Skeletal muscle tissue (tissue), 4 donors: ENCODE data around the gene KCTD15. TPM values are rescaled to one million over a fixed set of nuclear protein-coding genes. Genes with fewer than 3 reads are reported as not detected.

ENCODE experiments used
- H3K27ac ChIP-seq: one replicate; pipeline ENCODE4 v1.7.0; 2013; ENCODE audit warnings: mild to moderate bottlenecking, low read depth, low read length, inconsistent platforms
- H3K27me3 ChIP-seq, 3 donors: one replicate each; pipeline ENCODE4 v1.7.0; 2013; ENCODE audit warnings: low read length in 3 of 3; ENCODE audit not compliant: control insufficient read depth in 3 of 3, insufficient read depth in 3 of 3
- H3K36me3 ChIP-seq, 3 donors: one replicate each; pipeline ENCODE4 v1.7.0; 2013; ENCODE audit warnings: low read length in 3 of 3; ENCODE audit not compliant: control insufficient read depth in 3 of 3, insufficient read depth in 3 of 3
- H3K4me1 ChIP-seq, 3 donors: one replicate each; pipeline ENCODE4 v1.7.0; 2013; ENCODE audit warnings: low read length in 3 of 3, mild to moderate bottlenecking in 3 of 3; ENCODE audit not compliant: control insufficient read depth in 3 of 3, insufficient read depth in 3 of 3
- H3K4me3 ChIP-seq, 3 donors: one replicate each; pipeline ENCODE4 v1.7.0; 2013; ENCODE audit warnings: low read length in 3 of 3
- H3K9ac ChIP-seq, 3 donors: one replicate each; pipeline ENCODE4 v1.7.0; 2013; ENCODE audit warnings: low read length in 3 of 3, mild to moderate bottlenecking in 3 of 3, moderate library complexity in 2 of 3, low read depth in 1 of 3
- H3K9me3 ChIP-seq, 3 donors: one replicate each; pipeline ENCODE4 v1.7.0; 2013; ENCODE audit warnings: low read length in 3 of 3; ENCODE audit not compliant: control insufficient read depth in 3 of 3
- total RNA-seq: library from RNA; depleted of rRNA; stranded (reverse); fragments of >200 nt; gene quantifications from one replicate; pipeline ENCODE4 v1.2.3, GENCODE V29; 2014
- donor health status: Osteomylitis.

Gene KCTD15
- total RNA-seq, 1 donor from 2014 or later, result 34.4 TPM

DNA sequence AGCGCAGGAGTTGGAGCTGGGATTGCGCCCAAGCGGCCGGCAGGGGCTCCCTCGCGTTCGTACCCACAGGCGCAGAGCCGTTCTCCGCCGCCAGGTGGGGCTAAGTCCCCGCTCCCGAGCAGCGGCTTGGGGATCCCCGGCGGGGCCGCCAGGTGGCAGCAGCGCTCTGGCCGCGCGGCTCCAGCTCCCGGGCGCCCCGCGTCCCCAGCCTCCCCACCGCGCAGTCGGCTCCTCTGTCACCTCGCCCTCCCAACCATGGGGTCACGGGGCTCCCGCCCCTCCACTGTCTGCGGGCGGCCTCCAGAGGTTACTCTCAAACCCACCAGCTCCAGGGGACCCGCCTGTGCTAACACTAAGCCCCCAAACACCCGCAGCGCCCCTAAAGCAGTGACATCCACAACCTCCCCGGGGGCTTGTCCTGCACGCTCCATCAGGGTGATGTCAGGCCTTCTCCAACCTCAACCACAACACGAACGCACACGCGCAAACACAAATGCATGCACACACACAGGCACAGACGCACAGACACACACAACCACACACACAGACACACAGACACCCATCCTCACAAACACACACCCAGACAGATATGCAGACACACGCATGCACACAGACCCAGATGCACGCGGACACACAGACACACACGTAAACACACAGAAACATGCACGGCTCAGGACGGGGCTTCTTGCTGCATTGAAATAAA, 18.4 kb upstream of the KCTD15 start:
- Histone ChIP-seq H3K9me3 (no peaks in the 10 kb centered on the region), H3K36me3 (no peaks in the 10 kb centered on the region), H3K4me3 (peak overlapping the region in 1 of 3 donors; percentile 13), H3K27me3 (peaks cover 58 to 78% (median 66%) of the 10 kb centered on the region in 3 donors), H3K27ac (no peak overlapping the region), H3K9ac (no peak overlapping the region), H3K4me1 (peaks cover 7 to 13% (median 8%) of the 10 kb centered on the region in 3 donors)

GRCh38 chr19:33779849-33780248, 16.8 kb upstream of the KCTD15 start:
- H3K27ac ChIP-seq, result no peak overlapping the region
- H3K4me1 ChIP-seq, result peaks cover 7 to 13% (median 8%) of the 10 kb centered on the region in 3 donors
- no peak overlapping the region for H3K9ac ChIP-seq
- no peaks in the 10 kb centered on the region for H3K9me3 ChIP-seq
- no peak overlapping the region for H3K4me3 ChIP-seq
- no peaks in the 10 kb centered on the region for H3K36me3 ChIP-seq
- H3K27me3 ChIP-seq, result peaks cover 56 to 76% (median 60%) of the 10 kb centered on the region in 3 donors

DNA sequence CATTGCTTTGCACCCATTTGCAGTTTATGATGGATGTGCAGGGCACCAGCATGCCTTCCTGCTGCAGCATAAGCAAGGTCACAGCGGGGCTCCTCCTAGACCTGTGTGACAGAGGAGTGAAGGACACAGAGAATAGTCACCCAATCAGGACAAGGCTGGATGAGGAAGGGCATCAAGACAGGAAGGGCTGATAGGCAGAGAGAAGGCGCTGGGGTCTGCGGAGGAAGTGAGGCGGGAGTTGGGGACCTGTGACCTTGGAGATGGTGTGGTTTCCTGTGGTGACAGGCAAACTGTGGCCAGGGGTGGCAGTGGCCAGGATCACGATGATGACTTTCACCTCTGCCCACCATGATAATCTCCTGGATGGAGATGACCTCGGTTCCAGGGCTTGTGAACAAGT, 16.4 kb upstream of the KCTD15 start:
- no peak overlapping the region for H3K27ac ChIP-seq
- H3K27me3 ChIP-seq, result peaks cover 55 to 75% (median 59%) of the 10 kb centered on the region in 3 donors
- H3K36me3 ChIP-seq, result no peaks in the 10 kb centered on the region
- H3K9me3 ChIP-seq, result no peaks in the 10 kb centered on the region
- peaks cover 7 to 13% (median 8%) of the 10 kb centered on the region in 3 donors for H3K4me1 ChIP-seq
- no peak overlapping the region for H3K9ac ChIP-seq
- H3K4me3 ChIP-seq, result no peak overlapping the region

GRCh38 chr19:33780746-33781145, 15.9 kb upstream of the KCTD15 start:
- Histone ChIP-seq H3K9ac (no peak overlapping the region), H3K36me3 (no peaks in the 10 kb centered on the region), H3K4me3 (no peak overlapping the region), H3K4me1 (peaks cover 7 to 13% (median 8%) of the 10 kb centered on the region in 3 donors), H3K27me3 (peaks cover 57 to 77% (median 61%) of the 10 kb centered on the region in 3 donors), H3K27ac (no peak overlapping the region), H3K9me3 (no peaks in the 10 kb centered on the region)

DNA sequence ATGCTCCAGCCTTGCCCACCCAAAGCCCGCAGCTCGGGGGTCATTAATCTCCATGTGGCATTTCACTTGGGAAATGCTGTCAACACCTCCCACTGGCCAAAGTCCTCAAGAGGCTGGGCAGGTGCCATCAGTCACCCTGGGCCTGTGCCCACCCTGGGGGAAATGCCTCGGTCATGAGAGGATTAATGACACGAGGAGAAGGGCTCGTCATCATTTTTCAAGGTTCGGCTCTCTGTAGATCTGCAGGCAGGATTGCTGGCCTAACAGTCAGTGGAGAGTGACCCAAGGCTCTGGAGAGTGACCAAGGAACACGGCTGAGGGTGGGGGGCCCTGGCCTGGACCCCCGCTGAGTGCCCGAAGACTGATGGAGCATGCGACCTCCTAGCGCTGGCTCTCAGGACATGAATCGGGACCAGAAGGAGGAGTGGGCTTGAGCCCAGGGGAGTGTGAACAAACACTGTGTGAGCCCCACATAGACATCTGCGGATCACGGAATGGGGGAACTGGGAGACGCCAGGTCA, 15.2 kb upstream of the KCTD15 start:
- Histone ChIP-seq H3K4me1 (peaks cover 7 to 13% (median 8%) of the 10 kb centered on the region in 3 donors), H3K27ac (no peak overlapping the region), H3K4me3 (no peak overlapping the region), H3K27me3 (peaks cover 57 to 71% (median 62%) of the 10 kb centered on the region in 3 donors), H3K36me3 (no peaks in the 10 kb centered on the region), H3K9ac (no peak overlapping the region), H3K9me3 (no peaks in the 10 kb centered on the region)

DNA sequence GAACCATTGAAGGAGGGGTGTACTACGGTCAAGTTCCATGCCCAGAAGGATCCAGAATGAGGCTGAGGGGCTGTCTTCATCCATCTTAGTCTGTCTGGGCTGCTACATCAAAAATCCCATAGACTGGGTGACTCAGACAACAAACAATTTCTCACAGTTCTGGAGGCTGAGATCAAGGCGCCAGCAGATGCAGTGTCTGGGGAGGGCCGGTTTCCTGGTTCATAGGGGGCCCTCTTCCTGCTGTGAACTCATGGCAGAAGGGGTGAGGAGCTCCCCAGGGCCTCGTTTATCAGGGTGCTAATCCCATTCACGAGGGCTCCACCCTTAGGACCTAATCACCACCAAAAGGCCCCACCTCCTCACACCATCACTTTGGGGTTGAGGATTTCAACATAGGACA, 14.7 kb upstream of the KCTD15 start:
- peaks cover 7 to 13% (median 8%) of the 10 kb centered on the region in 3 donors for H3K4me1 ChIP-seq

GRCh38 chr19:33784432-33784831, 12.2 kb upstream of the KCTD15 start:
- H3K4me1 ChIP-seq, result peaks cover 0 to 5% (median 4%) of the 10 kb centered on the region in 3 donors
- no peak overlapping the region for H3K9ac ChIP-seq
- no peak overlapping the region for H3K27ac ChIP-seq
- H3K9me3 ChIP-seq, result no peaks in the 10 kb centered on the region
- no peak overlapping the region for H3K4me3 ChIP-seq
- peaks cover 36 to 60% (median 39%) of the 10 kb centered on the region in 3 donors for H3K27me3 ChIP-seq
- H3K36me3 ChIP-seq, result no peaks in the 10 kb centered on the region

More for the DNA sequence above, 14.7 kb upstream of the KCTD15 start:
- no peak overlapping the region for H3K9ac ChIP-seq
- no peaks in the 10 kb centered on the region for H3K36me3 ChIP-seq
- peaks cover 55 to 71% (median 58%) of the 10 kb centered on the region in 3 donors for H3K27me3 ChIP-seq
- no peaks in the 10 kb centered on the region for H3K9me3 ChIP-seq
- no peak overlapping the region for H3K27ac ChIP-seq
- H3K4me3 ChIP-seq, result no peak overlapping the region

GRCh38 chr19:33785795-33786194, 10.9 kb upstream of the KCTD15 start:
- peaks cover 0 to under 1% (median under 1%) of the 10 kb centered on the region in 3 donors for H3K4me1 ChIP-seq
- H3K9me3 ChIP-seq, result no peaks in the 10 kb centered on the region
- H3K36me3 ChIP-seq, result no peaks in the 10 kb centered on the region
- H3K27me3 ChIP-seq, result peaks cover 25 to 46% (median 26%) of the 10 kb centered on the region in 3 donors
- H3K4me3 ChIP-seq, result no peak overlapping the region
- no peak overlapping the region for H3K27ac ChIP-seq
- H3K9ac ChIP-seq, result no peak overlapping the region

- H3K4me1 ChIP-seq, result no peaks in the 10 kb centered on the region
- peaks cover 21 to 41% (median 24%) of the 10 kb centered on the region in 3 donors for H3K27me3 ChIP-seq
- no peak overlapping the region for H3K4me3 ChIP-seq
- H3K9ac ChIP-seq, result no peak overlapping the region
- H3K27ac ChIP-seq, result no peak overlapping the region
- no peaks in the 10 kb centered on the region for H3K36me3 ChIP-seq
- no peaks in the 10 kb centered on the region for H3K9me3 ChIP-seq
Observed at GRCh38 chr19:33788676-33789075, 8.0 kb upstream of the KCTD15 start.

DNA sequence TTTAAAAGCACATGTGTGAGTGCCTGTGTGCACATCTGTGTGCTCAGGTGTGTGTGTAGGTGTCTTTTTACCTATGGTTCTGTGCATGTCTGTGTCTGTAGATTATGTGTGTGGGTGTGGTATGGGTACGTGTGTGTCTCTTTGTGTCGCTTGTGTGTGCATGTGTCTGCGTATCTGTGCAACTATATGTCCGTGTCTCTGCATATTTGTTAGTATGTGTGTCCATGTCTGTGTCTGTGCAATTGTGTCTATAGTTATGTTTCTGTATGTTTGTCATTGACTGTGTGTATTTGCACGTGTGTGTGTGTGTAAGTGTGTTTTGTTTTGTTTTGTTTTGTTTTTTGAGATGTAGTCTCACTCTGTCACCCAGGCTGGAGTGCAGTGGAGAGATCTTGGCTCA, 7.3 kb upstream of the KCTD15 start:
- H3K27ac ChIP-seq, result no peak overlapping the region
- no peak overlapping the region for H3K4me3 ChIP-seq
- H3K9ac ChIP-seq, result no peak overlapping the region
- H3K36me3 ChIP-seq, result no peaks in the 10 kb centered on the region
- H3K4me1 ChIP-seq, result peaks cover 0 to under 1% (median under 1%) of the 10 kb centered on the region in 3 donors
- H3K9me3 ChIP-seq, result no peaks in the 10 kb centered on the region
- H3K27me3 ChIP-seq, result peaks cover 21 to 39% (median 21%) of the 10 kb centered on the region in 3 donors
